Measurements from ENCODE around the gene ABCD4. TPM values are rescaled to one million over a fixed set of nuclear protein-coding genes. Genes with fewer than 3 reads are reported as not detected.

ABCD4 gene
- total and polyA plus RNA-seq, 4 donors = 20.4 to 34.4 (median 29.1) TPM

GRCh38 chr14:74347795-74348100 lies 45.0 kb upstream of the ABCD4 start:
- no peak overlapping the region for H3K9ac ChIP-seq (ENCODE audit: low read depth in 1 of 2, low read length in 2 of 2)
- TF ChIP-seq HNF4G (IDR thresholded peaks at IDR 0.05) (no peak), ZBTB33 (IDR thresholded peaks at IDR 0.05) (no peak), FOXA1 (IDR thresholded peaks at IDR 0.05) (no peak), CTCF (IDR thresholded peaks at IDR 0.05; ENCODE audit: low read depth, low read length, missing input control) (no peak), NR2F2 (IDR thresholded peaks at IDR 0.05) (no peak), ATF3 (IDR thresholded peaks at IDR 0.05) (no peak), TAF1 (conservative IDR thresholded peaks at IDR 0.05) (no peak), RXRA (IDR thresholded peaks at IDR 0.05) (no peak), MAX (IDR thresholded peaks at IDR 0.05) (no peak), HNF4A (conservative IDR thresholded peaks at IDR 0.05) (no peak), SP1 (IDR thresholded peaks at IDR 0.05) (no peak), YY1 (IDR thresholded peaks at IDR 0.05) (no peak), EGR1 (IDR thresholded peaks at IDR 0.05; ENCODE audit: low read depth in 2 of 2) (no peak), GABPA (IDR thresholded peaks at IDR 0.05 in 1 of 2, conservative IDR thresholded peaks at IDR 0.05 in 1 of 2) (no peak), FOXA2 (IDR thresholded peaks at IDR 0.05) (no peak), REST (IDR thresholded peaks at IDR 0.05) (no peak)
- H3K36me3 ChIP-seq (ENCODE audit: control insufficient read depth in 4 of 4, insufficient read depth in 3 of 4, low read depth in 1 of 4, low read length in 3 of 4) = no peaks in the 10 kb centered on the region
- H3K9me3 ChIP-seq (ENCODE audit: control insufficient read depth in 4 of 4, low read length in 3 of 4) = no peaks in the 10 kb centered on the region
- no peaks in the 10 kb centered on the region for H3K4me1 ChIP-seq (ENCODE audit: control insufficient read depth in 4 of 4, insufficient read depth in 4 of 4, low read length in 3 of 4)
- WGBS = 65% methylated on average over 1 of the region's 1 CpG
- no peak overlapping the region for H3K4me3 ChIP-seq (ENCODE audit: low read depth in 1 of 3, low read length in 3 of 3)
- no peaks in the 10 kb centered on the region for H3K27me3 ChIP-seq (ENCODE audit: control insufficient read depth in 4 of 4, insufficient read depth in 4 of 4, low read length in 3 of 4)
- no peak overlapping the region for H3K27ac ChIP-seq (ENCODE audit: low read depth in 1 of 2, low read length in 2 of 2)
- DNase-seq (ENCODE audit: low spot score) = no peak

Measured in liver (tissue), 9 donors.